Stomach smooth muscle (tissue), 2 donors: ENCODE measurements around the gene SNX27.

Experiments used
- H3K27ac ChIP-seq: one replicate; pipeline ENCODE4 v1.7.0; 2013; ENCODE audit warnings: mild to moderate bottlenecking, low read length, inconsistent platforms
- H3K27me3 ChIP-seq, 2 donors: one replicate each; pipeline ENCODE4 v1.7.0; 2013; ENCODE audit warnings: low read length in 2 of 2; ENCODE audit not compliant: insufficient read depth in 2 of 2, control insufficient read depth in 1 of 2
- H3K36me3 ChIP-seq, 2 donors: one replicate each; pipeline ENCODE4 v1.7.0; 2013; ENCODE audit warnings: low read length in 2 of 2; ENCODE audit not compliant: control insufficient read depth in 2 of 2, insufficient read depth in 2 of 2
- H3K4me1 ChIP-seq: one replicate; pipeline ENCODE4 v1.7.0; 2013; ENCODE audit warnings: low read length; ENCODE audit not compliant: control insufficient read depth, insufficient read depth
- H3K4me3 ChIP-seq, 2 donors: one replicate each; pipeline ENCODE4 v1.7.0; 2013; ENCODE audit warnings: low read length in 2 of 2
- H3K9ac ChIP-seq, 2 donors: one replicate each; pipeline ENCODE4 v1.7.0; 2013; ENCODE audit warnings: low read length in 2 of 2, mild to moderate bottlenecking in 1 of 2
- H3K9me3 ChIP-seq, 2 donors: one replicate each; pipeline ENCODE4 v1.7.0; 2013; ENCODE audit warnings: low read length in 2 of 2; ENCODE audit not compliant: control insufficient read depth in 2 of 2
- donor health status: healthy.
- donor health status: Pancreatic carcinoma.

Gene SNX27

GRCh38 chr1:151703813-151704212 is 92.0 kb downstream of the SNX27 start:
- Histone ChIP-seq H3K36me3 (peaks cover 21 to 31% of the 10 kb centered on the region in 2 donors), H3K27ac (no peak overlapping the region), H3K9ac (no peak overlapping the region)

GRCh38 chr1:151704246-151704645 is 92.4 kb downstream of the SNX27 start:
- Histone ChIP-seq H3K9ac (no peak overlapping the region), H3K9me3 (no peaks in the 10 kb centered on the region), H3K27ac (no peak overlapping the region), H3K4me1 (peaks cover 2% of the 10 kb centered on the region), H3K4me3 (no peak overlapping the region), H3K36me3 (peaks cover 18 to 26% of the 10 kb centered on the region in 2 donors), H3K27me3 (no peaks in the 10 kb centered on the region)

More at GRCh38 chr1:151703813-151704212, 92.0 kb downstream of the SNX27 start:
- H3K4me1 ChIP-seq: peaks cover 1% of the 10 kb centered on the region
- no peaks in the 10 kb centered on the region for H3K27me3 ChIP-seq
- no peaks in the 10 kb centered on the region for H3K9me3 ChIP-seq
- no peak overlapping the region for H3K4me3 ChIP-seq

GRCh38 chr1:151705146-151705545 is 93.3 kb downstream of the SNX27 start:
- Histone ChIP-seq H3K9me3 (no peaks in the 10 kb centered on the region), H3K27ac (no peak overlapping the region), H3K4me3 (no peak overlapping the region), H3K4me1 (peaks cover 2% of the 10 kb centered on the region), H3K36me3 (peaks cover 16 to 18% of the 10 kb centered on the region in 2 donors), H3K27me3 (no peaks in the 10 kb centered on the region), H3K9ac (no peak overlapping the region)

- peaks cover 12% of the 10 kb centered on the region in 2 donors for H3K36me3 ChIP-seq
- H3K27ac ChIP-seq: no peak overlapping the region
- peaks cover 2% of the 10 kb centered on the region for H3K4me1 ChIP-seq
- H3K27me3 ChIP-seq: no peaks in the 10 kb centered on the region
- no peak overlapping the region for H3K9ac ChIP-seq
- H3K4me3 ChIP-seq: no peak overlapping the region
- no peaks in the 10 kb centered on the region for H3K9me3 ChIP-seq
Measured at GRCh38 chr1:151705753-151706463, 94.1 kb downstream of the SNX27 start.

GRCh38 chr1:151706464-151707415 is 94.9 kb downstream of the SNX27 start:
- Histone ChIP-seq H3K9ac (no peak overlapping the region), H3K27ac (no peak overlapping the region), H3K36me3 (peaks cover 4% of the 10 kb centered on the region in 2 donors), H3K4me3 (no peak overlapping the region), H3K9me3 (no peaks in the 10 kb centered on the region), H3K4me1 (peaks cover 2% of the 10 kb centered on the region), H3K27me3 (no peaks in the 10 kb centered on the region)

- no peaks in the 10 kb centered on the region for H3K9me3 ChIP-seq
- H3K4me1 ChIP-seq: peaks cover 2% of the 10 kb centered on the region
- H3K4me3 ChIP-seq: no peak overlapping the region
- H3K9ac ChIP-seq: no peak overlapping the region
- H3K27ac ChIP-seq: no peak overlapping the region
- peaks cover 0 to 2% of the 10 kb centered on the region in 2 donors for H3K27me3 ChIP-seq
- no peaks in the 10 kb centered on the region for H3K36me3 ChIP-seq
Measured at GRCh38 chr1:151707541-151708065, 95.8 kb downstream of the SNX27 start.

GRCh38 chr1:151708891-151709290 is 97.0 kb downstream of the SNX27 start:
- Histone ChIP-seq H3K36me3 (no peaks in the 10 kb centered on the region), H3K9me3 (no peaks in the 10 kb centered on the region), H3K4me1 (peaks cover 2% of the 10 kb centered on the region), H3K9ac (no peak overlapping the region), H3K27ac (no peak overlapping the region), H3K27me3 (peaks cover 0 to 2% of the 10 kb centered on the region in 2 donors), H3K4me3 (no peak overlapping the region)

- Histone ChIP-seq H3K9me3 (no peaks in the 10 kb centered on the region), H3K4me1 (peaks cover 2% of the 10 kb centered on the region), H3K9ac (no peak overlapping the region), H3K27me3 (peaks cover 0 to 2% of the 10 kb centered on the region in 2 donors), H3K27ac (no peak overlapping the region), H3K36me3 (no peaks in the 10 kb centered on the region), H3K4me3 (no peak overlapping the region)
Measured at GRCh38 chr1:151710187-151710840, 98.5 kb downstream of the SNX27 start.

- Histone ChIP-seq H3K9me3 (no peaks in the 10 kb centered on the region), H3K36me3 (no peaks in the 10 kb centered on the region), H3K4me3 (no peak overlapping the region), H3K27me3 (peaks cover 5 to 7% of the 10 kb centered on the region in 2 donors), H3K4me1 (peaks cover 2% of the 10 kb centered on the region), H3K27ac (no peak overlapping the region), H3K9ac (no peak overlapping the region)
Measured at GRCh38 chr1:151711044-151711800, 99.4 kb downstream of the SNX27 start.

GRCh38 chr1:151711951-151712350 is 100.1 kb downstream of the SNX27 start:
- Histone ChIP-seq H3K27ac (no peak overlapping the region), H3K36me3 (no peaks in the 10 kb centered on the region), H3K9ac (no peak overlapping the region), H3K9me3 (no peaks in the 10 kb centered on the region), H3K4me3 (no peak overlapping the region), H3K27me3 (peaks cover 7 to 9% of the 10 kb centered on the region in 2 donors), H3K4me1 (peaks cover 4% of the 10 kb centered on the region)
